ENCODE measurements around the gene CSGALNACT2.

The CSGALNACT2 gene

GRCh38 chr10:43123361-43124093 is 14.7 kb upstream of the CSGALNACT2 start:
- no peak for DNase-seq (ENCODE audit: insufficient read length, low spot score)
- FAIRE-seq: no peak

GRCh38 chr10:43124094-43124521 is 14.1 kb upstream of the CSGALNACT2 start:
- DNase-seq (ENCODE audit: insufficient read length, low spot score) (no peak), FAIRE-seq (no peak)

GRCh38 chr10:43124574-43125273 is 13.5 kb upstream of the CSGALNACT2 start:
- FAIRE-seq (no peak), DNase-seq (ENCODE audit: insufficient read length, low spot score) (no peak)

GRCh38 chr10:43125274-43125845 is 12.9 kb upstream of the CSGALNACT2 start:
- FAIRE-seq (no peak), DNase-seq (ENCODE audit: insufficient read length, low spot score) (no peak)

- no peak for FAIRE-seq
Measured at GRCh38 chr10:43125881-43126731, 12.1 kb upstream of the CSGALNACT2 start.

GRCh38 chr10:43126759-43127424 is 11.4 kb upstream of the CSGALNACT2 start:
- DNase-seq (ENCODE audit: insufficient read length, low spot score): no peak
- FAIRE-seq: no peak

More at GRCh38 chr10:43125881-43126731, 12.1 kb upstream of the CSGALNACT2 start:
- no peak for DNase-seq (ENCODE audit: insufficient read length, low spot score)

GRCh38 chr10:43127442-43127841 is 10.8 kb upstream of the CSGALNACT2 start:
- no peak for DNase-seq (ENCODE audit: insufficient read length, low spot score)
- no peak for FAIRE-seq

- no peak for FAIRE-seq
Measured at GRCh38 chr10:43128331-43128730, 9.9 kb upstream of the CSGALNACT2 start.

GRCh38 chr10:43128958-43129706 is 9.1 kb upstream of the CSGALNACT2 start:
- FAIRE-seq: peak; percentile 93
- DNase-seq (ENCODE audit: insufficient read length, low spot score): peak; percentile 95

More at GRCh38 chr10:43128331-43128730, 9.9 kb upstream of the CSGALNACT2 start:
- no peak for DNase-seq (ENCODE audit: insufficient read length, low spot score)

GRCh38 chr10:43130770-43131171 is 7.5 kb upstream of the CSGALNACT2 start:
- DNase-seq (ENCODE audit: insufficient read length, low spot score) (no peak), FAIRE-seq (no peak)

- DNase-seq (ENCODE audit: insufficient read length, low spot score) (no peak), FAIRE-seq (no peak)
Measured at GRCh38 chr10:43131256-43131655, 7.0 kb upstream of the CSGALNACT2 start.

- no peak for DNase-seq (ENCODE audit: insufficient read length, low spot score)
- no peak for FAIRE-seq
Measured at GRCh38 chr10:43131906-43132305, 6.3 kb upstream of the CSGALNACT2 start.

- FAIRE-seq (no peak), DNase-seq (ENCODE audit: insufficient read length, low spot score) (no peak)
Measured at GRCh38 chr10:43132867-43133787, 5.1 kb upstream of the CSGALNACT2 start.

- DNase-seq (ENCODE audit: insufficient read length, low spot score): no peak
Measured at GRCh38 chr10:43134126-43134905, 3.9 kb upstream of the CSGALNACT2 start.

GRCh38 chr10:43135064-43135463 is 3.2 kb upstream of the CSGALNACT2 start:
- no peak for FAIRE-seq
- no peak for DNase-seq (ENCODE audit: insufficient read length, low spot score)

More at GRCh38 chr10:43134126-43134905, 3.9 kb upstream of the CSGALNACT2 start:
- no peak for FAIRE-seq

GRCh38 chr10:43135656-43136055 is 2.6 kb upstream of the CSGALNACT2 start:
- no peak for FAIRE-seq
- no peak for DNase-seq (ENCODE audit: insufficient read length, low spot score)

- FAIRE-seq (no peak), DNase-seq (ENCODE audit: insufficient read length, low spot score) (no peak)
Measured at GRCh38 chr10:43136432-43136831, 1.8 kb upstream of the CSGALNACT2 start.
